Right renal cortex interstitium (tissue), 3 donors: ENCODE measurements around the gene PCED1A. TPM values are rescaled to one million over a fixed set of nuclear protein-coding genes. Genes with fewer than 3 reads are reported as not detected.
"Not testable (repeated sequence)": the region's sequence is repeated elsewhere in the genome, so short reads cannot be mapped to it uniquely, and the experiment has no call there.

Source experiments
- DNase-seq, 3 donors: peaks; one replicate each; pipeline ENCODE4 v3.0.0-alpha.2; 2013; ENCODE audit warnings: low read depth in 3 of 3, low spot score in 2 of 3
- polyA plus RNA-seq, 3 donors: library from polyadenylated mRNA; unstranded; fragments of 120-200 nt; gene quantifications; one replicate each; pipeline ENCODE4 v1.2.1, GENCODE V29; 2013; ENCODE audit not compliant: insufficient read length in 3 of 3

PCED1A gene
- polyA plus RNA-seq, 3 donors: 52.1 to 59.9 (median 52.4) TPM

- DNase-seq: not testable (repeated sequence)
Observed at GRCh38 chr20:2807929-2808328, 32.5 kb downstream of the PCED1A start.

GRCh38 chr20:2807019-2807418, 33.4 kb downstream of the PCED1A start:
- no peak for DNase-seq

GRCh38 chr20:2806351-2806701, 34.1 kb downstream of the PCED1A start:
- no peak for DNase-seq

GRCh38 chr20:2805689-2806350, 34.6 kb downstream of the PCED1A start:
- DNase-seq: no peak

- DNase-seq: no peak
Observed at GRCh38 chr20:2804852-2805688, 35.4 kb downstream of the PCED1A start.

- DNase-seq: no peak
Observed at GRCh38 chr20:2804041-2804828, 36.2 kb downstream of the PCED1A start.

GRCh38 chr20:2801286-2801728, 39.1 kb downstream of the PCED1A start:
- DNase-seq: no peak

- DNase-seq: no peak
Observed at GRCh38 chr20:2800521-2801285, 39.8 kb downstream of the PCED1A start, which contains the start of gene CPXM1. CPXM1 (minus strand) TSS chr20:2800627; CDS start chr20:2800572, 55 bp downstream.

GRCh38 chr20:2799688-2800520, 40.6 kb downstream of the PCED1A start:
- DNase-seq: no peak

GRCh38 chr20:2799271-2799670, 41.2 kb downstream of the PCED1A start:
- no peak for DNase-seq

- DNase-seq: no peak
Observed at GRCh38 chr20:2798814-2799213, 41.6 kb downstream of the PCED1A start.

- DNase-seq: no peak
Observed at GRCh38 chr20:2798095-2798805, 42.2 kb downstream of the PCED1A start.

- no peak for DNase-seq
Observed at GRCh38 chr20:2797136-2797983, 43.1 kb downstream of the PCED1A start.

GRCh38 chr20:2796011-2796660, 44.3 kb downstream of the PCED1A start:
- no peak for DNase-seq

GRCh38 chr20:2795451-2795850, 45.0 kb downstream of the PCED1A start:
- no peak for DNase-seq

- DNase-seq: no peak
Observed at GRCh38 chr20:2794866-2795447, 45.5 kb downstream of the PCED1A start.

- no peak for DNase-seq
Observed at GRCh38 chr20:2794202-2794748, 46.2 kb downstream of the PCED1A start.
